OCI-LY1 (cell line): ENCODE measurements around the gene TTYH3.

ENCODE experiments used
- H2AFZ ChIP-seq: fragments of 200-600 bp; sonication (generic), shearing (Covaris generic); 2 replicates; pipeline ENCODE4 v1.6.0; 2014; ENCODE audit warnings: antibody characterized with exemption, mild to moderate bottlenecking, low read length
- H3F3A ChIP-seq: fragments of 200-600 bp; sonication (generic), shearing (Covaris generic); 2 replicates; pipeline ENCODE4 v1.6.0; 2014; ENCODE audit warnings: mild to moderate bottlenecking, antibody characterized with exemption, low read length, moderate library complexity; ENCODE audit not compliant: insufficient read depth
- H3K27ac ChIP-seq: fragments of 200-600 bp; sonication (generic); 2 replicates; pipeline ENCODE4 v1.5.1; 2014; ENCODE audit warnings: low read length, mixed run types, mild to moderate bottlenecking, low read depth; ENCODE audit not compliant: poor library complexity, severe bottlenecking
- H3K27me3 ChIP-seq: fragments of 200-600 bp; sonication (generic); 2 replicates; pipeline ENCODE4 v1.6.0; 2014; ENCODE audit warnings: antibody characterized with exemption, mild to moderate bottlenecking, low read length, moderate library complexity; ENCODE audit not compliant: insufficient read depth
- H3K36me3 ChIP-seq: fragments of 200-600 bp; sonication (generic); 2 replicates; pipeline ENCODE4 v1.6.1; 2014; ENCODE audit warnings: mild to moderate bottlenecking, antibody characterized with exemption, low read length, moderate library complexity, mixed read lengths; ENCODE audit not compliant: insufficient read depth
- H3K4me1 ChIP-seq: fragments of 200-600 bp; sonication (generic); 2 replicates; pipeline ENCODE4 v1.5.1; 2014; ENCODE audit warnings: mild to moderate bottlenecking, low read length, moderate library complexity; ENCODE audit not compliant: insufficient read depth, severe bottlenecking
- H3K4me2 ChIP-seq: fragments of 200-600 bp; sonication (generic), shearing (Covaris generic); 2 replicates; pipeline ENCODE4 v1.6.1; 2014; ENCODE audit warnings: low read length
- H3K4me3 ChIP-seq: fragments of 200-600 bp; sonication (generic); 2 replicates; pipeline ENCODE4 v1.5.1; 2014; ENCODE audit warnings: low read length, low read depth, mild to moderate bottlenecking, mixed read lengths; ENCODE audit not compliant: poor library complexity, severe bottlenecking
- H3K79me2 ChIP-seq: fragments of 200-600 bp; shearing (Covaris generic); 2 replicates; pipeline ENCODE4 v1.6.1; 2016; ENCODE audit warnings: mixed run types, low read length, mixed read lengths; ENCODE audit not compliant: insufficient read depth
- H3K9ac ChIP-seq: fragments of 200-600 bp; sonication (generic), shearing (Covaris generic); 2 replicates; pipeline ENCODE4 v1.6.1; 2014; ENCODE audit warnings: mild to moderate bottlenecking, low read length, mixed read lengths
- H3K9me2 ChIP-seq: fragments of 200-600 bp; sonication (generic), shearing (Covaris generic); 2 replicates; pipeline ENCODE4 v1.6.1; 2014; ENCODE audit warnings: low read depth, mild to moderate bottlenecking, low read length, mixed read lengths
- H3K9me3 ChIP-seq: fragments of 200-600 bp; shearing (Covaris generic); 2 replicates; pipeline ENCODE4 v1.6.1; 2014; ENCODE audit warnings: low read length, mixed read lengths
- H4K20me1 ChIP-seq: fragments of 200-600 bp; sonication (generic), shearing (Covaris generic); 2 replicates; pipeline ENCODE4 v1.6.0; 2016; ENCODE audit warnings: mild to moderate bottlenecking, low read length; ENCODE audit not compliant: insufficient read depth
- EZH2 ChIP-seq: fragments of 200-600 bp; sonication (generic), shearing (Covaris generic); IDR thresholded peaks from 2 replicates; pipeline ENCODE4 v1.8.0; 2017; ENCODE audit warnings: borderline replicate concordance, mixed run types, mild to moderate bottlenecking, antibody characterized with exemption, low read length, moderate library complexity, mixed read lengths
- TF ChIP-seq, protein P1 (sequence below): fragments of 200-600 bp; sonication (generic), shearing (Covaris generic); IDR thresholded peaks from 2 replicates; pipeline ENCODE4 v1.5.1; 2017; ENCODE audit warnings: mild to moderate bottlenecking, antibody characterized with exemption, low read length, moderate library complexity, mixed read lengths

The TTYH3 gene

GRCh38 chr7:2593036-2593727 lies 38.6 kb upstream of the TTYH3 start:
- Histone ChIP-seq H4K20me1 (no peaks in the 10 kb centered on the region), H3K36me3 (no peaks in the 10 kb centered on the region), H3K79me2 (no peaks in the 10 kb centered on the region), H3F3A (no peaks in the 10 kb centered on the region), H3K9me2 (no peaks in the 10 kb centered on the region), H2AFZ (no peak overlapping the region), H3K9ac (no peak overlapping the region), H3K27ac (no peak overlapping the region), H3K4me1 (no peaks in the 10 kb centered on the region), H3K27me3 (peaks cover 4% of the 10 kb centered on the region; the same call in 1 of the 2 replicates), H3K4me3 (no peak overlapping the region), H3K9me3 (no peaks in the 10 kb centered on the region), H3K4me2 (no peak overlapping the region)
- TF ChIP-seq EZH2, result no peak
- TF ChIP-seq, protein P1, sequence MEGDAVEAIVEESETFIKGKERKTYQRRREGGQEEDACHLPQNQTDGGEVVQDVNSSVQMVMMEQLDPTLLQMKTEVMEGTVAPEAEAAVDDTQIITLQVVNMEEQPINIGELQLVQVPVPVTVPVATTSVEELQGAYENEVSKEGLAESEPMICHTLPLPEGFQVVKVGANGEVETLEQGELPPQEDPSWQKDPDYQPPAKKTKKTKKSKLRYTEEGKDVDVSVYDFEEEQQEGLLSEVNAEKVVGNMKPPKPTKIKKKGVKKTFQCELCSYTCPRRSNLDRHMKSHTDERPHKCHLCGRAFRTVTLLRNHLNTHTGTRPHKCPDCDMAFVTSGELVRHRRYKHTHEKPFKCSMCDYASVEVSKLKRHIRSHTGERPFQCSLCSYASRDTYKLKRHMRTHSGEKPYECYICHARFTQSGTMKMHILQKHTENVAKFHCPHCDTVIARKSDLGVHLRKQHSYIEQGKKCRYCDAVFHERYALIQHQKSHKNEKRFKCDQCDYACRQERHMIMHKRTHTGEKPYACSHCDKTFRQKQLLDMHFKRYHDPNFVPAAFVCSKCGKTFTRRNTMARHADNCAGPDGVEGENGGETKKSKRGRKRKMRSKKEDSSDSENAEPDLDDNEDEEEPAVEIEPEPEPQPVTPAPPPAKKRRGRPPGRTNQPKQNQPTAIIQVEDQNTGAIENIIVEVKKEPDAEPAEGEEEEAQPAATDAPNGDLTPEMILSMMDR, result no peak

GRCh38 chr7:2594599-2594998 lies 37.2 kb upstream of the TTYH3 start:
- Histone ChIP-seq H4K20me1 (no peaks in the 10 kb centered on the region), H3K4me1 (no peaks in the 10 kb centered on the region), H3K27me3 (peaks cover 7% of the 10 kb centered on the region), H3K4me2 (no peak overlapping the region), H3K4me3 (no peak overlapping the region), H3K36me3 (no peaks in the 10 kb centered on the region), H3K9me3 (no peaks in the 10 kb centered on the region), H3F3A (no peaks in the 10 kb centered on the region), H3K9ac (no peak overlapping the region), H3K27ac (no peak overlapping the region), H2AFZ (no peak overlapping the region), H3K79me2 (no peaks in the 10 kb centered on the region), H3K9me2 (no peaks in the 10 kb centered on the region)
- TF ChIP-seq, protein P1, result no peak
- no peak for TF ChIP-seq EZH2

GRCh38 chr7:2595258-2595860 lies 36.4 kb upstream of the TTYH3 start:
- no peaks in the 10 kb centered on the region for H3K4me1 ChIP-seq
- H3K79me2 ChIP-seq, result no peaks in the 10 kb centered on the region
- no peak overlapping the region for H3K4me2 ChIP-seq
- H2AFZ ChIP-seq, result no peak overlapping the region
- peaks cover 7% of the 10 kb centered on the region for H3K27me3 ChIP-seq
- no peaks in the 10 kb centered on the region for H3K36me3 ChIP-seq
- H3F3A ChIP-seq, result no peaks in the 10 kb centered on the region
- no peak overlapping the region for H3K27ac ChIP-seq
- no peaks in the 10 kb centered on the region for H3K9me2 ChIP-seq
- H3K9ac ChIP-seq, result no peak overlapping the region
- TF ChIP-seq, protein P1, result no peak
- no peaks in the 10 kb centered on the region for H3K9me3 ChIP-seq
- no peak overlapping the region for H3K4me3 ChIP-seq
- no peaks in the 10 kb centered on the region for H4K20me1 ChIP-seq
